Left cardiac atrium (tissue), 2 donors: ENCODE data around the gene DBX1. TPM values are rescaled to one million over a fixed set of nuclear protein-coding genes. Genes with fewer than 3 reads are reported as not detected.

Source experiments
- total RNA-seq, 2 donors: library from RNA; stranded (reverse); fragmentation: NEBNext Ultra II Directional; extraction: Animal tissue kit (Norgen Biotek cat#: 25700); gene quantifications; one replicate each; pipeline ENCODE4 v1.2.1, GENCODE V29; 2021
- donor health status: DM: no; HTN: yes; CAD: no; lungs with severe emphysema.
- donor health status: DM: yes; HTN: yes; CAD: no.

DBX1 gene
- total RNA-seq, 2 donors from 2014 or later: not detected

Other genes with a start within 250 kb of the DBX1 start
- 10 to 100 TPM; 17.5 to 22.0 TPM for gene HTATIP2, start 203.2 kb upstream of the DBX1 start, total RNA-seq
- 10 to 100 TPM; 12.1 to 12.5 TPM for gene PRMT3, start 227.2 kb upstream of the DBX1 start, total RNA-seq